Activated naive CD4-positive, alpha-beta T cell treated with anti-CD3 and anti-CD28 coated beads, Interleukin-2, amount 10 ng/mL, durations not matched to agents 7 days and 5 days (primary cell): ENCODE results near the gene ARID3A.
"Not testable (repeated sequence)": the region's sequence is repeated elsewhere in the genome, so short reads cannot be mapped to it uniquely, and the experiment has no call there.

ENCODE experiments used
- CTCF ChIA-PET: fragments of 350-600 bp; sonication (Branson Sonifier 250); formaldehyde crosslinking; loops from one replicate; lab custom pipeline; 2021; ENCODE audit warnings: antibody characterized with exemption; lab: Charles Lee
- DNase-seq: peaks from one replicate; pipeline ENCODE4 v3.0.0-alpha.2; 2020
- H3K27ac Mint-ChIP-seq: one replicate; pipeline ENCODE4 v1.8.0; 2021; ENCODE audit warnings: mild to moderate bottlenecking, moderate library complexity, mixed read lengths
- H3K27me3 Mint-ChIP-seq: one replicate; pipeline ENCODE4 v1.8.0; 2021; ENCODE audit warnings: mild to moderate bottlenecking, mixed read lengths
- H3K36me3 Mint-ChIP-seq: one replicate; pipeline ENCODE4 v1.8.0; 2021; ENCODE audit warnings: mixed read lengths
- H3K4me1 Mint-ChIP-seq: one replicate; pipeline ENCODE4 v1.8.0; 2021; ENCODE audit warnings: mixed read lengths
- H3K4me3 Mint-ChIP-seq: one replicate; pipeline ENCODE4 v1.8.0; 2021; ENCODE audit warnings: mild to moderate bottlenecking, moderate library complexity, mixed read lengths
- H3K9me3 Mint-ChIP-seq: one replicate; pipeline ENCODE4 v1.8.0; 2021; ENCODE audit warnings: mixed read lengths

Gene ARID3A, protein sequence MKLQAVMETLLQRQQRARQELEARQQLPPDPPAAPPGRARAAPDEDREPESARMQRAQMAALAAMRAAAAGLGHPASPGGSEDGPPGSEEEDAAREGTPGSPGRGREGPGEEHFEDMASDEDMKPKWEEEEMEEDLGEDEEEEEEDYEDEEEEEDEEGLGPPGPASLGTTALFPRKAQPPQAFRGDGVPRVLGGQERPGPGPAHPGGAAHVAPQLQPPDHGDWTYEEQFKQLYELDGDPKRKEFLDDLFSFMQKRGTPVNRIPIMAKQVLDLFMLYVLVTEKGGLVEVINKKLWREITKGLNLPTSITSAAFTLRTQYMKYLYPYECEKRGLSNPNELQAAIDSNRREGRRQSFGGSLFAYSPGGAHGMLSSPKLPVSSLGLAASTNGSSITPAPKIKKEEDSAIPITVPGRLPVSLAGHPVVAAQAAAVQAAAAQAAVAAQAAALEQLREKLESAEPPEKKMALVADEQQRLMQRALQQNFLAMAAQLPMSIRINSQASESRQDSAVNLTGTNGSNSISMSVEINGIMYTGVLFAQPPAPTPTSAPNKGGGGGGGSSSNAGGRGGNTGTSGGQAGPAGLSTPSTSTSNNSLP

GRCh38 chr19:925526-926322 is at the start of gene ARID3A:
ARID3A (plus strand) TSS chr19:926035; CDS start chr19:929529, 3,494 bp downstream.
- H3K4me3 Mint-ChIP-seq: peak within 1 kb of the TSS; percentile 82
- peaks cover 16% of the 10 kb centered on the region for H3K27me3 Mint-ChIP-seq
- H3K36me3 Mint-ChIP-seq: peaks cover 5% of the 10 kb centered on the region
- peak within 1 kb of the TSS; percentile 83 for H3K27ac Mint-ChIP-seq
- peak; percentile 82 for DNase-seq
- peaks cover 27% of the 10 kb centered on the region for H3K4me1 Mint-ChIP-seq
- CTCF ChIA-PET: interaction anchor here (3.7 kb wide), 1 partner anchor 57 kb away, joined by 74 read pairs; the partner anchor contains the start of gene WDR18
- no peaks in the 10 kb centered on the region for H3K9me3 Mint-ChIP-seq

DNA sequence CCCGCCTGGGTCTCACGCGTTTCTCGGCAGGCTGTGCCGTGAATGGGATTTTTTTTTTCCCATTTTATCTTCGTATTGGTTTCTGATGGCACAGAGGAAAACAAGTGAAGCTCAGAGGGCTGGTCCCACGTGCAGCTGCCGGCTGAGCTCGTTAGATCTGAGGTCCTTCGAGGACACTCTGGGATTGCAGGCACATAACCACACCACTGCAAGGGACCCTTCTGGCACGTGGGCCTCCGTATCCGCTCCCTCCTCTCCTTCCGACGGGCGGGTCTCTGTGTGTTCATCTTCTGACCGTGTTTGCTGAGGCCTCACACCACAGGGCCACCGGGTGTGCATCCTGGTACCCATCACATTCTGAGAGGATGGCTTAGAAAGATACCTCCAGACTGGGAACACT is 49.7 kb upstream of the ARID3A start:
- peaks cover 11% of the 10 kb centered on the region for H3K36me3 Mint-ChIP-seq
- no peaks in the 10 kb centered on the region for H3K27me3 Mint-ChIP-seq
- DNase-seq: no peak
- no peaks in the 10 kb centered on the region for H3K9me3 Mint-ChIP-seq
- no peak overlapping the region for H3K4me3 Mint-ChIP-seq
- H3K4me1 Mint-ChIP-seq: peaks cover 20% of the 10 kb centered on the region
- H3K27ac Mint-ChIP-seq: peak overlapping the region; percentile 45
- CTCF ChIA-PET: no interaction called here

- Mint-ChIP-seq H3K36me3 (peaks cover 13% of the 10 kb centered on the region), H3K4me1 (peaks cover 17% of the 10 kb centered on the region), H3K27me3 (no peaks in the 10 kb centered on the region), H3K4me3 (no peak overlapping the region), H3K9me3 (no peaks in the 10 kb centered on the region), H3K27ac (no peak overlapping the region)
- CTCF ChIA-PET: no interaction called here
- no peak for DNase-seq
Measured at GRCh38 chr19:876780-877314, 49.0 kb upstream of the ARID3A start.

DNA sequence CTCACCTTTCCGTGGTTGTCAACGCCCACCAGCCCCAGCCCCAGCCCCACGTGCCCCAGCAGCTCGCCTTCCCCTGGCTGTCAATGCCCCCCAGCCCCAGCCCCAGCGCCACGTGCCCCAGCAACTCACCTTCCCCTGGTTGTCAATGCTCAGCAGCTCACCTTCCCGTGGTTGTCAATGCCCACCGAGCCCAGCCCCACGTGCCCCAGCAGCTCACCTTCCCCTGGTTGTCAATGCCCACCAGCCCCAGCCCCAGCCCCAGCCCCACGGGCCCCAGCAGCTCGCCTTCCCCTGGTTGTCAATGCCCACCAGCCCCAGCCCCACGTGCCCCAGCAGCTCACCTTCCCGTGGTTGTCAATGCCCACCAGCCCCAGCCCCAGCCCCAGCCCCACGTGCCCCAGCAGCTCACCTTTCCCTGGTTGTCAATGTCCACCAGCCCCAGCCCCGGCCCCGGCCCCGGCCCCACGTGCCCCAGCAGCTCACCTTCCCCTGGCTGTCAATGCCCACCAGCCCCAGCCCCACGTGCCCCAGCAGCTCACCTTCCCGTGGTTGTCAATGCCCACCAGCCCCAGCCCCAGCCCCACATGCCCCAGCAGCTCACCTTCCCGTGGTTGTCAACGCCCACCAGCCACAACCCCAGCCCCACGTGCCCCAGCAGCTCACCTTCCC is 47.7 kb upstream of the ARID3A start:
- H3K4me1 Mint-ChIP-seq, H3K9me3 Mint-ChIP-seq, H3K4me3 Mint-ChIP-seq, H3K27me3 Mint-ChIP-seq, H3K27ac Mint-ChIP-seq, DNase-seq: not testable (repeated sequence)
- H3K36me3 Mint-ChIP-seq: peaks cover 14% of the 10 kb centered on the region
- CTCF ChIA-PET: interaction anchor here (1.5 kb wide), 1 partner anchor 15 kb away, joined by 8 read pairs; no protein-coding TSS in a partner anchor

DNA sequence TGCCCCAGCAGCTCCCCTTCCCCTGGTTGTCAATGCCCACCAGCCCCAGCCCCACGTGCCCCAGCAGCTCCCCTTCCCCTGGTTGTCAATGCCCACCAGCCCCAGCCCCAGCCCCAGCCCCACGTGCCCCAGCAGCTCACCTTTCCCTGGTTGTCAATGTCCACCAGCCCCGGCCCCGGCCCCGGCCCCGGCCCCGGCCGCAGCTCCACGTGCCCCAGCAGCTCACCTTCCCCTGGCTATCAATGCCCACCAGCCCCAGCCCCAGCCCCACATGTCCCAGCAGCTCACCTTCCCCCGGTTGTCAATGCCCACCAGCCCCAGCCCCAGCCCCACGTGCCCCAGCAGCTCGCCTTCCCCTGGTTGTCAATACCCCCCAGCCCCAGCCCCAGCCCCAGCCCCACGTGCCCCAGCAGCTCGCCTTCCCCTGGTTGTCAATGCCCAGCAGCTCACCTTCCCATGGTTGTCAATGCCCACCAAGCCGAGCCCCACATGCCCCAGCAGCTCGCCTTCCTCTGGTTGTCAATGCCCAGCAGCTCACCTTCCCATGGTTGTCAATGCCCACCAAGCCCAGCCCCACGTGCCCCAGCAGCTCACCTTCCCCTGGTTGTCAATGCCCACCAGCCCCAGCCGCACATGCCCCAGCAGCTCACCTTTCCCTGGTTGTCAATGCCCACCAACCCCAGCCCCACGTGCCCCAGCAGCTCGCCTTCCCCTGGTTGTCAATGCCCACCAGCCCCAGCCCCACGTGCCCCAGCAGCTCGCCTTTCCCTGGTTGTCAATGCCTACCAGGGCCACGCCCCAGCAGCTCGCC is 46.9 kb upstream of the ARID3A start:
- not testable (repeated sequence) for H3K27me3 Mint-ChIP-seq, DNase-seq, H3K4me3 Mint-ChIP-seq, H3K9me3 Mint-ChIP-seq, H3K27ac Mint-ChIP-seq, H3K4me1 Mint-ChIP-seq
- CTCF ChIA-PET: interaction anchor here (1.5 kb wide), 1 partner anchor 16 kb away, joined by 8 read pairs; no protein-coding TSS in a partner anchor
- peaks cover 14% of the 10 kb centered on the region for H3K36me3 Mint-ChIP-seq

DNA sequence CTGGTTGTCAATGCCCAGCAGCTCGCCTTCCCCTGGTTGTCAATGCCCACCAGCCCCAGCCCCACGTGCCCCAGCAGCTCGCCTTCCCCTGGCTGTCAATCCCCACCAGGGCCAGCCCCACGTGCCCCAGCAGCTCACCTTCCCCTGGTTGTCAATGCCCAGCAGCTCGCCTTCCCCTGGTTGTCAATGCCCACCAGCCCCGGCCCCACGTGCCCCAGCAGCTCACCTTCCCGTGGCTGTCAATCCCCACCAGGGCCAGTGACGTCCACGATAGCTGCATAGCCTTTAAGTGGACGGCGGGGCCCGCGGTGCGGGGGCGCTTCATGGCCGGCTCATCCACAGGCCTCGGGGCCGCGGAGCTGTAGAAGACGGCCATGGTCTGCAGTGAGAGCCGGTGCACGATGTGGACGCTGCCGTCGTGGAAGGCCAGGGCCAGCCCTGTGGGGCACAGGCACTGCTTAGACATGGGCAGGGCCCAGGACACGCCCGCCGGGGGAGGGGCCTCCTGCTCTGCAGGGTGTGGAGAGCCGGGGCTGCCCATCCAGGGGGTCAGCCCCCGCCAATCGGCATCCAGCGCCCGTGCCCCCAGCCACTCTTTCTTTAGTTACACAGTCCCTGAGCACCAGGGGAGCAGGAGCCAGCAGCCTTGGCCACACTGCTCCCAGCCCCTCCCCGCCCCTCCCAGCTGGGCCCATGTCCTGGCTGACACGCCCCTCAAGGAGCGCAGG is 46.0 kb upstream of the ARID3A start:
- H3K9me3 Mint-ChIP-seq: no peaks in the 10 kb centered on the region
- H3K4me3 Mint-ChIP-seq: no peak overlapping the region
- peaks cover 2% of the 10 kb centered on the region for H3K4me1 Mint-ChIP-seq
- CTCF ChIA-PET: interaction anchor here (0.8 to 1.5 kb wide), 2 partner anchors 17 to 23 kb away, joined by 3 to 8 read pairs; no protein-coding TSS in a partner anchor
- H3K27ac Mint-ChIP-seq: no peak overlapping the region
- no peaks in the 10 kb centered on the region for H3K27me3 Mint-ChIP-seq
- no peak for DNase-seq
- H3K36me3 Mint-ChIP-seq: peaks cover 19% of the 10 kb centered on the region

DNA sequence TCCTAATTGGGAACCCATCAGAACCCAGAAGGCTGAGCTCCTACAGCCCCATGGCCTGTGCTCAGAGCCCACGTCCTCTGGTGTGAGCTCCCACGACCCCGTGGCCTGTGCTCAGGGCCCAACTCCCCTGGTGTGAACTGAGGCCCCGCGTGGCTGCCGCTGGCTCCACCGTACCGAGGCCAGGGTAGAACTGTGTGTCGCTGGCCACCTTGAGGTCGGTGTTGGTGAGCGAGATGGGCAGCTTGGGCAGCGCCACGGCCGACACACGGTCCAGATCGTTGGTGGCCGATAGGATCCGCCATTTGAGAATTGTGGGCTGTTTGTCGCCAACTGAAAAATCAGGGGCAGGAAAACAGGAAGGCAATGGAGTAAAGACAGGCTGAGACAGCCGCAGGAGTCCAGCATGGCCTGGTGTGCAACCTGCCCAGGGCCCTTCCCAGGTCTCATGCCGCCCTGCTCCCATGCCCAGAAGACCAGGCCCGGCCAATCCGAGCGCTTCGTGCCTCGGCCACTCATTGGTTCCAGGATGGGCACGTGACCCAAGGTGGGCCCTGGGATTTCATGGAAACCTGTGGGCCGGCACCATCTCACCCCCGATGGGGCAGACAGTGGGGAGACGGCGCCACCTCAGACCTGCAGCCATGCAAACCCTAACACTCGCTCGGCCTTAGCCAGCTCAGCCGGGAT is 44.3 kb upstream of the ARID3A start:
- Mint-ChIP-seq H3K4me1 (no peaks in the 10 kb centered on the region), H3K9me3 (no peaks in the 10 kb centered on the region), H3K27me3 (no peaks in the 10 kb centered on the region), H3K4me3 (no peak overlapping the region), H3K36me3 (peaks cover 23% of the 10 kb centered on the region), H3K27ac (no peak overlapping the region)
- DNase-seq: no peak
- CTCF ChIA-PET: interaction anchor here (2.3 kb wide), 1 partner anchor 18 kb away, joined by 6 read pairs; no protein-coding TSS in a partner anchor

DNA sequence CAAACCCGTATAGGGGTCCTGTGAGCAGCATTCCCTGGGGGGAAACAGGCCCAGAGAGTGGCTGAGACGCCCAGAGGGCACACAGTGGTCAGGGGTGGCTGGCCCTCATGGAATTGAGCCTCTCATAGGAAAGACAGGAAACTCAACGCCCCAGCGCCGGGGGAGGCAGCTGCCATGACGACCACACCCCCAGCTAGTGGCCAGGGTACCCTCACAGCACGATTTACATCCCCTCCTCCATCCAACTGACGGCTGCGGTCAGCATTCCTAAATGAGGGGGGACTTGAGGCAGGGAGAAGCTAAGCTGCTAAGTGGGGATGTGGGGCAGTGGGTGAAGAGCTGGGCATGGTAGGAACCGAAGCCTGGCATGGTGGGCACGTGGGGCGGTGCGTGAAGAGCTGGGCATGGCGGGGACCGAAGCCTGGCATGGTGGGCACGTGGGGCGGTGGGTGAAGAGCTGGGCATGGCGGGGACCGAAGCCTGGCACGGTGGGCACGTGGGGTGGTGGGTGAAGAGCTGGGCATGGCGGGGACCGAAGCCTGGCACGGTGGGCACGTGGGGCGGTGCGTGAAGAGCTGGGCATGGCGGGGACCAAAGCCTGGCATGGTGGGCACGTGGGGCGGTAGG is 42.9 kb upstream of the ARID3A start:
- H3K27ac Mint-ChIP-seq: no peak overlapping the region
- H3K4me3 Mint-ChIP-seq: no peak overlapping the region
- H3K36me3 Mint-ChIP-seq: peaks cover 27% of the 10 kb centered on the region
- no peaks in the 10 kb centered on the region for H3K27me3 Mint-ChIP-seq
- no peaks in the 10 kb centered on the region for H3K4me1 Mint-ChIP-seq
- no peaks in the 10 kb centered on the region for H3K9me3 Mint-ChIP-seq
- no peak for DNase-seq
- CTCF ChIA-PET: interaction anchor here (0.8 to 2.3 kb wide), 2 partner anchors 11 to 19 kb away, joined by 3 to 6 read pairs; no protein-coding TSS in a partner anchor

GRCh38 chr19:883661-884211 is 42.1 kb upstream of the ARID3A start:
- Mint-ChIP-seq H3K27ac (no peak overlapping the region), H3K4me1 (no peaks in the 10 kb centered on the region), H3K27me3 (no peaks in the 10 kb centered on the region), H3K36me3 (peaks cover 29% of the 10 kb centered on the region), H3K9me3 (no peaks in the 10 kb centered on the region), H3K4me3 (no peak overlapping the region)
- CTCF ChIA-PET: interaction anchor here (2.3 kb wide), 1 partner anchor 20 kb away, joined by 6 read pairs; no protein-coding TSS in a partner anchor
- no peak for DNase-seq

DNA sequence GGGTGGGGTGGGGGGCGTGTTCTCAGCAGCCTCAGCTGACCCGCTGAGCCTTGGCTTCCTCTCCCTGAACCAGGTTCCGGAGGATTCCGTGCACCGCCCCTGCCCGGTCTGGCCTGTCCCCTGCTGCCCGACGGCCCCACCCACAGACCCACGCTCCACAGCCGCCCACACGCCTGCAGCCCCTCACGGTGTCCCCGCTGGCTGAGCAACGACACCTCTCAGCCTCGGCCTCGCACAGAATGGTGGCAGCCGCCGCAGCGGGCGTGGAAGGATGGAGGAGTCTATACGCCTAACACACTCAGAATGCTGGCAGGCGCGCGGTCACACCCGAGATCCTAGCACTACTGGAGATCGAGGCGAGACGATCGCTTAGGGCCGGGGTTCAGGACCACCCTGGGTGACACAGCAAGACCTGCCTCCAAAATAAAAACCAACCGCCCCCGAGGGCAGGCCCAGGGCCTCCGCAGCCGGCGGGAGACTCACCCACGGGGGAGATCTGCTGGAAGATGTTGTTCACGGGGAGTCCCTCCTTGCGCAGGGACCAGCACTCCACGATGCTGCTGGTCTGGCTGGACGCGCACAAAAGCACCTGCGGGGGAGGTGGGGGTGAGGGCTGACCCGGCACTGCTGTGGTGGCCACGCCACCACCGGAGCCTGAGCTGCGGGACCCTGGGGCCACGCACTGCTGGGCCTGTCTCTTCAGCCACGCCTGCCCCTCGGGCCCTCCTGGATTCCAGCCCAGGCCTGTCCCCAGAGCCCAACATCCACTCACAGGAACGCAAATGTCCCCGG is 41.2 kb upstream of the ARID3A start:
- CTCF ChIA-PET: no interaction called here
- Mint-ChIP-seq H3K4me3 (no peak overlapping the region), H3K36me3 (peaks cover 32% of the 10 kb centered on the region), H3K9me3 (no peaks in the 10 kb centered on the region), H3K27me3 (no peaks in the 10 kb centered on the region), H3K4me1 (no peaks in the 10 kb centered on the region), H3K27ac (no peak overlapping the region)
- DNase-seq: no peak
